Measurements from ENCODE around the gene ABCF2.

DNA sequence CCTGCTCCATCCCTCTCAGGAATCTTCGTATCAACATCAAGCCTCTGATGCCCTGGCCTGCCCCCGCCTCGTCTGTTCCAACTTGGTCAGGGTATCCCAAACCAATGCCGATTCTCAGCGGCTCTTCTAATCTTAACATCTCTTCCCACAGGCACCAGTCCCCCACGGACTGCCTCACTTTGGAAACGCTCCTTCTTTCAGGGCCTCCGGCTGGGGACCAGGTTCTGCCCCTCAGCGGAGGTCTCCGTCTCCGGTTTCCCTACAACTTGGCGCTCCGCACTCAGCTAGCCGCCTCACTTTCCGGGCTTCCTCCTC is 488 bp downstream of the ABCF2 start:
- TF ChIP-seq, protein P1, sequence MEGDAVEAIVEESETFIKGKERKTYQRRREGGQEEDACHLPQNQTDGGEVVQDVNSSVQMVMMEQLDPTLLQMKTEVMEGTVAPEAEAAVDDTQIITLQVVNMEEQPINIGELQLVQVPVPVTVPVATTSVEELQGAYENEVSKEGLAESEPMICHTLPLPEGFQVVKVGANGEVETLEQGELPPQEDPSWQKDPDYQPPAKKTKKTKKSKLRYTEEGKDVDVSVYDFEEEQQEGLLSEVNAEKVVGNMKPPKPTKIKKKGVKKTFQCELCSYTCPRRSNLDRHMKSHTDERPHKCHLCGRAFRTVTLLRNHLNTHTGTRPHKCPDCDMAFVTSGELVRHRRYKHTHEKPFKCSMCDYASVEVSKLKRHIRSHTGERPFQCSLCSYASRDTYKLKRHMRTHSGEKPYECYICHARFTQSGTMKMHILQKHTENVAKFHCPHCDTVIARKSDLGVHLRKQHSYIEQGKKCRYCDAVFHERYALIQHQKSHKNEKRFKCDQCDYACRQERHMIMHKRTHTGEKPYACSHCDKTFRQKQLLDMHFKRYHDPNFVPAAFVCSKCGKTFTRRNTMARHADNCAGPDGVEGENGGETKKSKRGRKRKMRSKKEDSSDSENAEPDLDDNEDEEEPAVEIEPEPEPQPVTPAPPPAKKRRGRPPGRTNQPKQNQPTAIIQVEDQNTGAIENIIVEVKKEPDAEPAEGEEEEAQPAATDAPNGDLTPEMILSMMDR (conservative IDR thresholded peaks at IDR 0.05): no peak
- TF ChIP-seq EZH2 (IDR thresholded peaks at IDR 0.05; ENCODE audit: low read depth): no peak
